Daoy (cell line): ENCODE results near the gene COPZ2. TPM values are rescaled to one million over a fixed set of nuclear protein-coding genes. Genes with fewer than 3 reads are reported as not detected.

ENCODE experiments used
- DNase-seq: peaks from one replicate; pipeline ENCODE4 v3.0.0-alpha.2; 2015; ENCODE audit warnings: low read depth
- total RNA-seq: library from RNA; depleted of rRNA; stranded (reverse); fragments of >200 nt; shearing (Covaris generic); gene quantifications from 2 replicates; pipeline ENCODE4 v1.2.3, GENCODE V29; 2014; rRNA removed

The COPZ2 gene
- total RNA-seq, 1 experiment from 2014 or later = 0.57 TPM

- DNase-seq = no peak
These were observed 51.1 kb downstream of the COPZ2 start for GRCh38 chr17:47986520-47986919.

- DNase-seq = no peak
These were observed 53.9 kb downstream of the COPZ2 start for GRCh38 chr17:47983492-47984223.

GRCh38 chr17:47982645-47983390 is 54.8 kb downstream of the COPZ2 start:
- DNase-seq = no peak

- no peak for DNase-seq
These were observed 55.4 kb downstream of the COPZ2 start for GRCh38 chr17:47982091-47982617.

GRCh38 chr17:47981462-47981861 is 56.1 kb downstream of the COPZ2 start:
- no peak for DNase-seq

GRCh38 chr17:47980541-47980940 is 57.1 kb downstream of the COPZ2 start:
- no peak for DNase-seq

GRCh38 chr17:47978324-47978723 is 59.3 kb downstream of the COPZ2 start:
- peak; percentile 49 for DNase-seq

Other genes with a start within 250 kb of the COPZ2 start
- 4.0 and 5.6 TPM in 2 replicates for gene OSBPL7, start 216.0 kb downstream of the COPZ2 start, total RNA-seq
- gene MRPL10, start 206.3 kb downstream of the COPZ2 start, total RNA-seq = 26.3 and 41.3 TPM in 2 replicates
- gene LRRC46, start 206.1 kb downstream of the COPZ2 start, total RNA-seq = not detected in 2 replicates
- 7.1 and 11.0 TPM in 2 replicates for gene SCRN2, start 196.5 kb downstream of the COPZ2 start, total RNA-seq
- gene SP6, start 186.6 kb downstream of the COPZ2 start, total RNA-seq = 0.06 and 0.23 TPM in 2 replicates
- 1.5 TPM in 2 replicates for gene SP2, start 141.6 kb downstream of the COPZ2 start, total RNA-seq
- gene PNPO, start 96.2 kb downstream of the COPZ2 start, total RNA-seq = 18.5 and 26.9 TPM in 2 replicates
- gene PRR15L, start 79.9 kb downstream of the COPZ2 start, total RNA-seq = not detected in 2 replicates
- gene CDK5RAP3, start 66.7 kb downstream of the COPZ2 start, total RNA-seq = 74.2 and 93.5 TPM in 2 replicates
- 19.1 and 22.3 TPM in 2 replicates for gene NFE2L1, start 10.6 kb upstream of the COPZ2 start, total RNA-seq
- gene CBX1, start 63.7 kb upstream of the COPZ2 start, total RNA-seq = 81.6 and 88.1 TPM in 2 replicates
- gene SNX11, start 70.0 kb upstream of the COPZ2 start, total RNA-seq = 8.2 and 11.8 TPM in 2 replicates